Mammary epithelial cell (primary cell): Measurements from ENCODE around the gene KLHL13.

Experiments used
- EZH2 ChIP-seq: IDR thresholded peaks from 2 replicates; pipeline ENCODE4 v1.6.1; 2012; ENCODE audit warnings: low read length, inconsistent platforms, borderline replicate concordance
- TF ChIP-seq, protein P1 (sequence below), 2 donors: IDR thresholded peaks in 1 of 2; conservative IDR thresholded peaks in 1 of 2; 2 replicates each; pipeline ENCODE4 v1.5.1; 2011 to 2012; ENCODE audit warnings: inconsistent platforms in 2 of 2, low read length in 2 of 2, mild to moderate bottlenecking in 2 of 2, control low read depth in 1 of 2, low read depth in 1 of 2; ENCODE audit not compliant: insufficient read depth in 1 of 2; ENCODE audit errors: extremely low read depth in 1 of 2

GRCh38 chrX:117860517-117860916 lies 256.1 kb downstream of the KLHL13 start:
- TF ChIP-seq, protein P1, sequence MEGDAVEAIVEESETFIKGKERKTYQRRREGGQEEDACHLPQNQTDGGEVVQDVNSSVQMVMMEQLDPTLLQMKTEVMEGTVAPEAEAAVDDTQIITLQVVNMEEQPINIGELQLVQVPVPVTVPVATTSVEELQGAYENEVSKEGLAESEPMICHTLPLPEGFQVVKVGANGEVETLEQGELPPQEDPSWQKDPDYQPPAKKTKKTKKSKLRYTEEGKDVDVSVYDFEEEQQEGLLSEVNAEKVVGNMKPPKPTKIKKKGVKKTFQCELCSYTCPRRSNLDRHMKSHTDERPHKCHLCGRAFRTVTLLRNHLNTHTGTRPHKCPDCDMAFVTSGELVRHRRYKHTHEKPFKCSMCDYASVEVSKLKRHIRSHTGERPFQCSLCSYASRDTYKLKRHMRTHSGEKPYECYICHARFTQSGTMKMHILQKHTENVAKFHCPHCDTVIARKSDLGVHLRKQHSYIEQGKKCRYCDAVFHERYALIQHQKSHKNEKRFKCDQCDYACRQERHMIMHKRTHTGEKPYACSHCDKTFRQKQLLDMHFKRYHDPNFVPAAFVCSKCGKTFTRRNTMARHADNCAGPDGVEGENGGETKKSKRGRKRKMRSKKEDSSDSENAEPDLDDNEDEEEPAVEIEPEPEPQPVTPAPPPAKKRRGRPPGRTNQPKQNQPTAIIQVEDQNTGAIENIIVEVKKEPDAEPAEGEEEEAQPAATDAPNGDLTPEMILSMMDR (conservative IDR thresholded peaks at IDR 0.05 in 1 of 2, IDR thresholded peaks at IDR 0.05 in 1 of 2; ENCODE audit: extremely low read depth in 1 of 2, insufficient read depth in 1 of 2, low read depth in 1 of 2, low read length in 2 of 2): no peak
- TF ChIP-seq EZH2: no peak
